Neural cell (in vitro differentiated cells): ENCODE data around the gene ATP1A1.

ENCODE experiments used
- EP300 ChIP-seq: fragments of 450-650 bp; conservative IDR thresholded peaks from 2 replicates; pipeline ENCODE4 v1.6.1; 2014; ENCODE audit warnings: antibody characterized with exemption, mild to moderate bottlenecking, moderate library complexity; ENCODE audit not compliant: poor library complexity, severe bottlenecking
- EZH2 ChIP-seq: fragments of 200-600, 300-800 bp; shearing (Covaris generic), sonication (generic); IDR thresholded peaks from 2 replicates; pipeline ENCODE4 v1.6.1; 2014; ENCODE audit warnings: antibody characterized with exemption, low read length, borderline replicate concordance, mild to moderate bottlenecking; ENCODE audit not compliant: insufficient read depth, poor library complexity, severe bottlenecking
- MXI1 ChIP-seq: fragments of 450-650 bp; conservative IDR thresholded peaks from 2 replicates; pipeline ENCODE4 v1.6.1; 2014; ENCODE audit warnings: antibody characterized with exemption, mild to moderate bottlenecking; ENCODE audit not compliant: poor library complexity, severe bottlenecking
- POLR2AphosphoS5 ChIP-seq: IDR thresholded peaks from 2 replicates; pipeline ENCODE4 v1.6.1; 2012
- RAD21 ChIP-seq: fragments of 450-650 bp; conservative IDR thresholded peaks from 2 replicates; pipeline ENCODE4 v1.6.1; 2014; ENCODE audit warnings: antibody characterized with exemption, mild to moderate bottlenecking, moderate library complexity
- REST ChIP-seq: IDR thresholded peaks from 2 replicates; pipeline ENCODE4 v1.6.1; 2012; ENCODE audit warnings: borderline replicate concordance
- SMC3 ChIP-seq: fragments of 450-650 bp; conservative IDR thresholded peaks from 2 replicates; pipeline ENCODE4 v1.6.1; 2014; ENCODE audit warnings: antibody characterized with exemption, mild to moderate bottlenecking, moderate library complexity; ENCODE audit not compliant: poor library complexity
- TAF1 ChIP-seq: IDR thresholded peaks from 2 replicates; pipeline ENCODE4 v1.6.1; 2012; ENCODE audit warnings: low read depth
- TF ChIP-seq, protein P1 (sequence below): fragments of 450-650 bp; IDR thresholded peaks from 2 replicates; pipeline ENCODE4 v1.5.1; 2014; ENCODE audit warnings: antibody characterized with exemption, mild to moderate bottlenecking, moderate library complexity; ENCODE audit not compliant: poor library complexity, severe bottlenecking

GRCh38 chr1:116396769-116397168 is 23.7 kb downstream of the ATP1A1 start:
- TF ChIP-seq EZH2 (no peak), POLR2AphosphoS5 (no peak), SMC3 (no peak), EP300 (no peak), MXI1 (no peak), REST (no peak), TAF1 (no peak), RAD21 (no peak)
- TF ChIP-seq, protein P1, sequence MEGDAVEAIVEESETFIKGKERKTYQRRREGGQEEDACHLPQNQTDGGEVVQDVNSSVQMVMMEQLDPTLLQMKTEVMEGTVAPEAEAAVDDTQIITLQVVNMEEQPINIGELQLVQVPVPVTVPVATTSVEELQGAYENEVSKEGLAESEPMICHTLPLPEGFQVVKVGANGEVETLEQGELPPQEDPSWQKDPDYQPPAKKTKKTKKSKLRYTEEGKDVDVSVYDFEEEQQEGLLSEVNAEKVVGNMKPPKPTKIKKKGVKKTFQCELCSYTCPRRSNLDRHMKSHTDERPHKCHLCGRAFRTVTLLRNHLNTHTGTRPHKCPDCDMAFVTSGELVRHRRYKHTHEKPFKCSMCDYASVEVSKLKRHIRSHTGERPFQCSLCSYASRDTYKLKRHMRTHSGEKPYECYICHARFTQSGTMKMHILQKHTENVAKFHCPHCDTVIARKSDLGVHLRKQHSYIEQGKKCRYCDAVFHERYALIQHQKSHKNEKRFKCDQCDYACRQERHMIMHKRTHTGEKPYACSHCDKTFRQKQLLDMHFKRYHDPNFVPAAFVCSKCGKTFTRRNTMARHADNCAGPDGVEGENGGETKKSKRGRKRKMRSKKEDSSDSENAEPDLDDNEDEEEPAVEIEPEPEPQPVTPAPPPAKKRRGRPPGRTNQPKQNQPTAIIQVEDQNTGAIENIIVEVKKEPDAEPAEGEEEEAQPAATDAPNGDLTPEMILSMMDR: no peak
